Activated CD4-positive, CD25-positive, alpha-beta regulatory T cell treated with anti-CD3 and anti-CD28 coated beads, Interleukin-2, amount 50 U/mL, for 24 hours (primary cell): ENCODE results near the gene CYB5R3.
A peak's percentile ranks its signal among the peaks of the same experiment; 100 is the strongest.
"Not testable (repeated sequence)": the region's sequence is repeated elsewhere in the genome, so short reads cannot be mapped to it uniquely, and the experiment has no call there.

ENCODE experiments used
- ATAC-seq, 2 donors: fragments of 150-1000 bp; cut with Tn5 transposase; one replicate each; pipeline ENCODE4 v1.10.0; 2021; ENCODE audit warnings: mild to moderate bottlenecking in 1 of 2, moderate library complexity in 1 of 2

Gene CYB5R3

GRCh38 chr22:42596336-42596735, 52.9 kb downstream of the CYB5R3 start:
- ATAC-seq = no peak

GRCh38 chr22:42595434-42595833, 53.8 kb downstream of the CYB5R3 start:
- ATAC-seq = no peak

- no peak for ATAC-seq
Measured at GRCh38 chr22:42591987-42592386, 57.2 kb downstream of the CYB5R3 start.

- ATAC-seq = no peak
Measured at GRCh38 chr22:42587588-42588175, 61.5 kb downstream of the CYB5R3 start.

- no peak for ATAC-seq
Measured at GRCh38 chr22:42586381-42586780, 62.8 kb downstream of the CYB5R3 start.

- ATAC-seq = no peak
Measured at GRCh38 chr22:42585096-42585495, 64.1 kb downstream of the CYB5R3 start.

GRCh38 chr22:42584364-42584940, 64.7 kb downstream of the CYB5R3 start:
- no peak for ATAC-seq

GRCh38 chr22:42582987-42583386, 66.2 kb downstream of the CYB5R3 start:
- no peak for ATAC-seq

- ATAC-seq = peak; percentile 85 to 87
Measured at GRCh38 chr22:42581762-42582716, 67.2 kb downstream of the CYB5R3 start.

- peak; percentile 28 to 36 for ATAC-seq
Measured at GRCh38 chr22:42581194-42581761, 67.9 kb downstream of the CYB5R3 start.

- not testable (repeated sequence) for ATAC-seq
Measured at GRCh38 chr22:42580040-42580439, 69.2 kb downstream of the CYB5R3 start.

GRCh38 chr22:42577623-42578240, 71.5 kb downstream of the CYB5R3 start:
- ATAC-seq = no peak

- ATAC-seq = not testable (repeated sequence)
Measured at GRCh38 chr22:42577141-42577540, 72.1 kb downstream of the CYB5R3 start.

- not testable (repeated sequence) for ATAC-seq
Measured at GRCh38 chr22:42575996-42576574, 73.1 kb downstream of the CYB5R3 start.

- ATAC-seq = not testable (repeated sequence)
Measured at GRCh38 chr22:42574468-42574867, 74.7 kb downstream of the CYB5R3 start.

GRCh38 chr22:42574046-42574445, 75.1 kb downstream of the CYB5R3 start:
- not testable (repeated sequence) for ATAC-seq

GRCh38 chr22:42571068-42571467, 78.1 kb downstream of the CYB5R3 start:
- ATAC-seq = not testable (repeated sequence)

- not testable (repeated sequence) for ATAC-seq
Measured at GRCh38 chr22:42570580-42570979, 78.6 kb downstream of the CYB5R3 start.

GRCh38 chr22:42567950-42568349, 81.2 kb downstream of the CYB5R3 start:
- ATAC-seq = not testable (repeated sequence)
